ENCODE results near the gene PTGDS.

Gene PTGDS

DNA sequence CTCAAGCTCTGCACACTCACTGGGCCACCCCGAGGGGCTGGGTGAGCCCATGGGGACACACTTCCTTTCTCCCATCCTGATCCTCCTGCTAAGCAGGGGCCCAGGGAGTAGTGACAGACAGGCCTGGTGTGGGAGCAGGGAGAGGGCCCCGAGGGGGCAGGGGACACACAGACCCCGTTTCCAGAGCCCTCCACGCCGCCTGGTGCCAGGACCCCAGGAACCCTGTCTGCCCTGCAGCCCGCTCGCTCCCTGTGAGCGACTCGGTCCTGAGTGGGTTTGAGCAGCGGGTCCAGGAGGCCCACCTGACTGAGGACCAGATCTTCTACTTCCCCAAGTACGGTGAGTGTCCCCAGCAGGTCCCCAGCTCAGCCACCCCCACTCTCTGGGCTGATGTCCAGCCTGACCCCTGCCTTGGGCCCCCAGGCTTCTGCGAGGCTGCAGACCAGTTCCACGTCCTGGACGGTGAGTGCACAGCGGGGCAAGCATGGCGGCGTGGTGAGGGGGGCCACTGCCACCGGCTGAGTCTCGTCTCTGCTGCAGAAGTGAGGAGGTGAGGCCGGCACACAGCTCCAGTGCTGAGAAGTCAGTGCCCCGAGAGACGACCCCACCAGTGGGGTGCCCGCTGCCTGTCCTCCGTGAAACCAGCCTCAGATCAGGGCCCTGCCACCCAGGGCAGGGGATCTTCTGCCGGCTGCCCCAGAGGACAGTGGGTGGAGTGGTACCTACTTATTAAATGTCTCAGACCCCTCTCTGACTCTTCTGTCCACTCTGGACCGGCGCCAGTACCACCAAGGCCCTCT is 30.9 kb upstream of the PTGDS start:
- DNase-seq = no peak

DNA sequence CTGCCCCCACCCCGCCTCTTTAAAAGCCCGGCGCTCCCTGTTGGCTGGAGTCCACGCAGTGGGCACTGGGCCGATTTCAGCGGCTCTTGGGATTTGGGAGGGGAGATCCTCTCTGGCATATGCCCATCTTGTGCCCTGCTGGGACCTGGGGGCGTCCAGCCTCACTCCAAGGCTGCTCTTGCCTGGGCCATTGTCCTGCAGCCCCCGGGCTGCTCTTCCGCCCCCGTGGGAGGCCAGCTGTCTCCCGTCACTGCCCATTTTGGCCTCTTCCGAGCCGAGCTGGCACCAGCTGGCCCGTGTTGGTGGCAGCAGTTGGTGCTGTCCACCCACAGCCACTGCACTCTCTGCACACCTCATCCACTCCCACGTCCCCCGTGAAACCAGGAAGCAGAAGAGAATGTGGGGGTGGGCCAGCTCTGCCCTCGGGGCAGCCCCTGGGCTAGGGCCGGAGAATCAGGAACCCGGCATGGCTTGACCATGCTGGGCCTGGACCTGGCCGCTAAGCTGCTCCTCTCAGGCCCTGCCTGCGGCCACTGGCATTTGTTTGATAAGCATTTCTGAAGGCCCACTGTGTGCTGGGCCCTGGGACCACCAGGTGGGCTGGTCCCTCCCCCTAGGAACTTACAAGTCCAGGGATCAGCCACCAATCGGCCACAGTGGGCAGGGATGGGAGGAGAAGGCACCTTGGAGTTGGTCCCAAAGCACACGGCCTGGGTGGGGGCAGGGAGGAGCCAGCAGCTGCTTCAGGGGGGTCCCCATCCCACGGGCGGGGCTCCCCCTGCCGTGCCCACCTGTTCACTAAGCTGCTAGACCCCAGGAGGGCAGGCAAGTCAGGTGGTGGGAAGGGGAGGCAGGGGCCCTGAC is 30.0 kb upstream of the PTGDS start:
- DNase-seq = no peak

DNA sequence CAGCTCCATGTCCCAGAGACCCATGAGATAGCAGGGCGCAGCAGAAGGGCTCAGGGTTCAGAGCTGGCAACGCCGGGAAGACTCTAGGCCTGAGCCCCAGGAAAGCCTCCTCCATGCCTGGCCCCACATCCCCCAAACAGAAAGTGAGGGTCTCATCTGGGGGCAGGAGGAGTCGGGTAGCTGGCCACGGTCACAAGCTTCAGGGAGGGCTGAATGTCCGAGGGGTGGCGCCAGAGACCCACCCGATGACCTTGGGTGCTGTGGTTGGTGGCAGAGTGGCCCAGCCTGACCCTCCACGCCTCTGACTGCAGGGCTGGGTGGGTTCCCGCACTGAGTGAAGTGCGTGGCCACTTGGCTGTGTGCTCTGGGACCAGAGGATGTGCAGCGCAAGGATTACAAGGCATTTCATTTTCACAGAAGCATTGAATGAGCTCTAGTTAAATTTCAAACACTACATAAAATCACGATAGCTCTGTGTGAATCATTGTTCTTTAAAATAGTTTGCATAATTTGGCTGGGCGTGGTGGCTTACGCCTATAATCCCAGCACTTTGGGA is 29.3 kb upstream of the PTGDS start:
- no peak for DNase-seq

DNA sequence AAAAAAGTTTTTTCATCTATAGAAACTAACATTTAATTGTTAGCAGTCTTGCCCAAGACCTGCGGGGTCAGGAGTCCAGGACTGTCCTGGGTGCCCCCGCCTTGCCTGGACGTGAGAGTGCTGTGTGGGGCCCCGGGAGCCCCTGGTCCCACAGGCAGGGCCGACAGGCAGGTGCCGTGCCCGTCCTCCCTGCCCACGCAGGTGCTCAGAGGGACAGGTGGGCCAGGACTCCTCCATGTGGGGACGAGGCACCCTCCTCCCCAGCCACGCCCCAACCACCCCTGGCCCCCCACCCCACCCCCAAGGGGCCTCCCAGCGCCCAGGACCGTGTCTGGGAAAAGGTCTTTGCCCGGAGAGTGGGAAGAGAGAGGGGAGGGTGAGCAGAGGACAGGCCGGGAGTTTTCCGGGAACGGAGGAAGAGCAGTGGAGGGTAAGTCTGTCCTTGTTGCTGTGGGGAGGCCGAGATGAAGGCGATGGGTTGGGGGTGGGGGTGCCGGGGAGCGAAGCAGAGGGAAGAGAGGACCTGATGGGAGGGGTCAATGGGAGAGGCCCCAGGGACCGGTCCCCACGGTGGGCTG is 28.0 kb upstream of the PTGDS start:
- DNase-seq = no peak

DNA sequence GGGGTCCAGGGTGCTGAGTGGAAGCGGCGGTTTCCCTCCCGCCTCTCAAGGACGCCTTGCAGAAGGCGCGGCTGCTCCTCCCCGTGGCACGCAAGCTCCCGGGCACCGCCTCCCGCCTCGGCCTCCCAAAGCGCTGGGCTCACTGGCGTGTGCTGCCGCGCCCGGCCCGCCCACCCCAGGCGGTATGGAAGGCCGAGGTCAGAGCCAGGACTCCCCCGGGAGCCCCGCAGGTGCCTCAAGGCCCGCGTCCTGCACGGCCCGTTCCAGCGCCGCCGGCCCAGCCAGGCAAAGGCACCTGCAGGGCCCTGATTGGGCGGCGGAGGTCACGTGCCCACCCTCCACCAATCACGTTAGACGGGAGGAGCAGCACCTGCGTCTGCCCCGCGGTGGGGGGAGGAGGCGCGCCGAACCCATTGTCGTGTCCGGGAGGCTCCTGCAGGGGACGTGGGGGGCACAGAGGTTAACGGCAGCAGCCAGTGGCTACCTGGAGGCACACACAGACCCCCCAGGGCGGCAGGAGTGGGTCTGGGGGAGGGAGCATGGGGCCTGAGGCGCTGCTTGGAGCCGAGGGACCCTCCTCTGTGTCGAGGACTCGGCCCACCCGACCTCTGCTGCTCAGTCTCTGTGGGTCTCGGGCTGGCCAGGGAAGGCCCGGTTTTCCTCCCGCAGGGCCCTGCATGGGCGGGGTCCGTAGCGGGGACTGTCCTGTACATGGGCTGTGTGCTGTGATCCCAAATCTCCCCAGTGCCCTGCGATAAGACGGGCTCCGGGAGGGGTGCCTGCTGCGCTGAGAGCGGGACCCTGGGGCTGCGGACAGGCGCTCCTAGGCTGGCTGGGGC is 27.3 kb upstream of the PTGDS start:
- DNase-seq = peak; percentile 77

DNA sequence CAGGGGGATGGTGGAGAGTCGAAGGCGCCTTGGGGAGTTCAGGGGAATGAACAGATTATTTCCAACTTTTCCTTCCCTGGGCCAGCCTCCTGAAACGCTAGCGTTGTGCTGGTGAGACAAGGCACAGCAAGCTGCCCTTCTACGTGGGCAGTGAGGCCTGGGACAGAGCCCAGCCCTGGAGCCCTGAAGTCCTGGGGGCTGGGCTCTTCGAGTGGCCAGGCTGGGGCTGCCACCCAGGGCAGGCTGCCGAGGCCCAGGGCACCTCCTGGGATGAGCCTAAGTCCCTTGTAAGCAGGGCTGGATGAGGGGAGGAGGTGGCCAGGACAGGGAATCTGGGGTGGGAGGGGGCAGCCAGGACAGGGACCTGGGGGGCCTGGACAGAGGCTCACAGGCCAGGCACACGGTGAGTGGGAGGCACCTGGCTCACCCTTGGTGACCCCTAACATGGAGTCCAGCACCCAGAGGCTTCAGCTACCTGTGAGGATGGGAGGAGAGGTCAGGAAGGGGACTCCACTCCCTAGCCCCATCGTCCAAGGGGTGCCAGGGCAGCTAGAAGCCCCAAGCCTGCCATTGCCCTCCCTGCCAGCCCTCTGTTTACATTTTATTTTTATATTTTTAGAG is 26.5 kb upstream of the PTGDS start:
- DNase-seq = no peak

DNA sequence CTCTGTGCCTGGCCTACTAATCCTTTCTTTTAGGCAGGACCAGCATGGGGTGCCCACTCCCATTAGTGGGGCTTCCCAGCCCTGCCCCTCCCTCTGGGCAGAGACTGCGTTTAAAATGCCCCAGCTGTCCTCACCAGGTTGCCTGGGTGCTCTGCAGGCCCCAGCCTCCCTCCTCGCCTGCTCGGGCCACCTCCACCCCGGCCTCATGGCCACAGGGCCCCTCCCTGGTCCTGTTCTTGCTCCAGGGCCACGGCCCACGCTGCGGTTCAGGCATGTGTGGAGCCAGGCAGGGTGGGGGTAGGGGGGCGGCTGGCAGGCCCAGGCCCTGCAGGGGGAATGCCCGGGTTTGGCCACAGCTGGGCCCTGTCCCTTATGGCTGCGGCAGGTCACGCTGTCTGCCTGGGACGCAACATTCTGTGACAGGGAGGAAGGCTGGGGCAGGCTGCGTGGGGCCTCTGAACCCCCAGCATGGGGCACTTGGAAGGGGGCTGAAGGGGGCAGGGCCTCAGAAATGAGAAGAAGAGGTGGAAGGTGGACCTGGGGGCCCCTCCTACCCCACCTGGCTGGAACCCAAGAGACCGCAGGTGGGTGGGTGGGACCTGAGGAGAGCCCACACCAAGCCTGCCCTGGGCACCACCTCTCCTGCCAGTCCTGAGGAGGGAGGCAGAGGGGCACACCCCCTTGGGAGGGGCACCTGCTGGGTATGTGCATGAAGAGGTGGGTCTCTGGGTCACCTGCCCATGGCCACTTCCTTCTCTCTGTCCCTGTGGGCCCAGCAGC is 25.6 kb upstream of the PTGDS start, which contains the start of gene LCN12:
Gene LCN12 (plus strand): TSS at position 733 of the 780 bp plus-strand sequence. CDS start 55 bp downstream, outside the sequence.
- DNase-seq = no peak

DNA sequence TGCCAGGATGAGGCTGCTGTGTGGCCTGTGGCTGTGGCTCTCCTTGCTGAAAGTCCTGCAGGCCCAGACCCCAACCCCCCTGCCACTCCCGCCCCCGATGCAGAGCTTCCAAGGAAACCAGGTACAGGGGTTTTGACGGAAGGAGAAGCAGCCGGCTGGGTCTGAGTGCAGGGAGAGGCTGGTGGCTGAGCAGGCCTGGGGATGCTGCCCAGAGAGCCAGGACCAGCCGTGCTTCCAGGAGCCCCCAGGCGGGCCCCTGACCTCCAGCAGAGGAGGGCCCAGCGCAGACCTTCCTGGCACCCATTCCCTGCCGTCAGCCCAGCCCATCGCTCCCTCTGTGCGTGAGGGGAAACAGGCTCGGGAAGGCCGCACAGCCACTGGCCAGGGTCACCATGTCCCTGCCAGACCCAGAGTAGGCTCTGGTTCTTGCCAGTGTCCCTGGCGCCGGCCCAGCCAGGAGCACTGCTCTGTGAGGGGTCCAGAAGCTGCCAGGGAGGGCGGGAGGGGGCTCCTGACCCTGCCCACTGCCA is 24.9 kb upstream of the PTGDS start:
- DNase-seq = no peak

DNA sequence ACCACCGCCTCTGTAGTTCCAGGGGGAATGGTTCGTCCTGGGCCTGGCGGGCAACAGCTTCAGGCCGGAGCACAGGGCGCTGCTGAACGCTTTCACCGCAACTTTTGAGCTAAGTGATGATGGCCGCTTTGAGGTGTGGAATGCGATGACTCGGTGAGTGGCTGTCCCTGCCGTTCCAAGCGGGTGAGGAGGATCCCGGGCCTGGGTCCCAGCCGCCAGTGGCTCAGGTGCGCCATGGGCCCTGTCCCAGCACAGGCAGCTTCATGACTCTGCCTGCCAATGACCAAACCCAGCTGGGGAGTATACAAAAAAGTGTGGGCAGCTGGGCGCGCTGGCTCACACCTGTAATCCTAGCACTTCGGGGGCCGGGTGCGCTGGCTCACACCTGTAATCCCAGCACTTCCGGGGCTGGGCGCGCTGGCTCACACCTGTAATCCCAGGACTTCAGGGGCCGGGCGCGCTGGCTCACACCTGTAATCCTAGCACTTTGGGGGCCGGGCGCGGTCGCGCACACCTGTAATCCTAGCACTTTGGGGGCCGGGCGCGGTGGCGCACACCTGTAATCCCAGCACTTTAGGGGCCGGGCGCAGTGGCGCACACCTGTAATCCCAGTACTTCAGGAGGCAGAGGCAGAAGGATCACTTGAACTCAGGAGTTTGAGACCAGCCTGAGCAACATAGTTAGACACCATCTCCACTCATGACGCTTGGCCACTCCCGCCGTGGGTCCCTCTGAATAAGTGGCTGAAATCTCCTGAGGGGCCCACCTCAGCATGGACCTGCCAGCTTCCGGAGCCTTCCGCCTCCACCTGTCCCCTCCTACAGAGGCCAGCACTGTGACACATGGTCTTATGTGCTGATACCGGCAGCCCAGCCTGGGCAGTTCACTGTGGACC is 24.2 kb upstream of the PTGDS start:
- DNase-seq = no peak

DNA sequence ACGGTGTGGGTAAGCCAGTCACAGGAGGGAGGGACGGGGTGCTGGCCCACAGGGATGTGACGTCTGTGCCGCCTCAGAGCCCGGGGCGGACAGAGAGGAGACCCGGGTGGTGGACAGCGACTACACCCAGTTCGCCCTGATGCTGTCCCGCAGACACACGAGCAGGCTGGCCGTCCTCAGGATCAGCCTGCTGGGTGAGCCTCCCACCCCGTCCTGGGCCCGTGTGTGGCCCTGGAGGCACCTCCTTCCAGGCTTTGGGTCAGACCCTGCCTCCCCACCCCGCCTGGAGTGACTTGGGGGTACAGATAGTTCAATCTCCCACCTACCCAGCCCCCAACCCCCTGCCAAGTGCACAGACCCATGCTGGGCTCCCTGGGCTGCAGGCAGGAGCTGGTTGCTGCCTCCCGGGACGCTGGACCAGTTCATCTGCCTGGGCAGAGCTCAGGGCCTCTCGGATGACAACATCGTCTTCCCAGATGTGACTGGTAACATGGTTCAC is 23.5 kb upstream of the PTGDS start:
- no peak for DNase-seq

DNA sequence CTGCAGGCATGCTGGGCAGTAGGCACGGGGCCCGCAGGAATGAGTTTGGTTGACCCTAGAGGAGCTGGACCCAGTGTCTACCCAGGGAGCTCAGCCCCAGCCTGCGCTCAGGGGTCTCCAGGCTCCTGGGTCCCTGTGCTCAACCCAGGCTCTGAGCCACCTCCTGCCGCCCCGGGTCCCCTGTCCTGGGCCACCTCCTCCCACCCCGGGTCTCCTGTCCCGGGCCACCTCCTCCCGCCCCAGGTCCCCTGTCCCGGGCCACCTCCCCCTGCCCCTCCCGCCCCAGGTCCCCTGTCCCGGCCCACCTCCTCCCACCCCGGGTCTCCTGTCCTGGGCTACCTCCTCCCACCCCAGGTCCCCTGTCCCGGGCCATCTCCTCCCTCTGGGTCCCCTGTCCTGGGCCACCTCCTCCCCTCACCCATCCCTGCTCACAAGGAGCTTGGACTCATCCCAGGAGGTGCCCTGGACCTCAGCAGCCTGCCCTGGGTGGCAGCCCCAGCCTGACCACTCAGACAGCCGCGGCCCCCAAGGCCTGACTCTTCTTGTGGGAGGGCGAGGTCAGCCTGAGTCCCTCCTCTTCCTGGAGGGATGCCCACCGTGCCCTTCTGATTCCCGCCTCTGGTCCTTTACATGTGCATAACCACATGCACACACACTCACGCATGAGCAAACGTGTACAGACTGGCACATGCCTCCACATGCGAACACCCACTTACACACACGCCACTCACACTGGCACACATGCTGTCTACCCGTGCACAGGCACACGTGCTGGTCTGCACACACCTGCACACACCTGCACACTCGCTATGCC is 22.8 kb upstream of the PTGDS start:
- no peak for DNase-seq

DNA sequence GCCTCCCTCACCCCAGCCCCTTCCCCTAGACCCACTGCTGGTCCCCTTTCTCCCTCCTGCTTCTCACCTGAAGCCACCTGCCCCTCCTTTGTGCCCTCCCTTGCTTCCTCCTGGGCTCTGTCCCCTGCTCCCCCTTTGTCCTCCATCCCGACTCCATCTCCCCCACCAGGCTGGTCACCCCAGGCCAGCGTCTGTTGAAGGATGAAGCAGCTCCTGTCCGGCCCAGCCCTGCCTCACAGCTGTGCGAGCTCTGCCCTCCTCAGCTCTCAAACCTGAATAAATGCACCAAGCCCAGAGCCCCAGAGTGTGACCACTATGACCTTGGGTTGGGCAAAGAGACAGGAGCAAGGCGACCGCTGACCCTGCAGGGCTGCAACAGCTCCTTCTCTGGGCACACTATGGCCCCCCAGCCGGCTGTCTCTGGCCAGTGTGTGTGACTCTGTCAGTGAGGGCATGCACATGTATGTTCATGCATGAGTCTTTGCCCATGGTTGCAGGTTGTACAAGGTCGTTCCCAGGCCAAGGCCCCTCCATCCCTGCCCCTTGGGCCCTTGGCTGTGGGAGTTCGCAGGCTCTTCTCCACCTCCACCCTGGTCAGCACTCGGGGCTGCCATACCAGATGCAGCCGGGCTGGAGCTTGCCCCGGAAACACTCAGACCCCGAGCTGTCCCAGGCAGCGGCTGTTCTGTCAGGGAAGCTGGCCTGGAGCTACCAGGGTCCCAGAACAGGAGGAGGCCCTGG is 21.9 kb upstream of the PTGDS start:
- DNase-seq = no peak

DNA sequence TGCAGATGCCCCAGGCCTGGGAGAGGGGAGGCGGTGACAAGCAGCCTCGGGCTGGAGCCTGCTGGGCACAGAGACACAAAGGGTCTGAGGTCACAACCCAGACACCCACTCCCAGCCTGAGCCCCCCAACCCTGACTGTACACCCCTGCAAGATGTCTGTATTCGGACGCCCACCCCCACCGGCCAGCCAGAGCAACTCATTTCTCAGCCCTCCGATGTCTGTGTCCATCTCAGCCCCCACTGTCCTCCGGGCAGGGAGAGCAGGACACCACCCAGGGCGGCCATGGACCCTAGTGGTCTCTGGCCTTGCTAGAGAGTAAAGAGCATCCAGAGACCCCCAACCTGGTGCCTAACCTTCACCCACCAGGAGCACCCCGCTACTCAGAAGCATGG is 21.4 kb upstream of the PTGDS start:
- no peak for DNase-seq

DNA sequence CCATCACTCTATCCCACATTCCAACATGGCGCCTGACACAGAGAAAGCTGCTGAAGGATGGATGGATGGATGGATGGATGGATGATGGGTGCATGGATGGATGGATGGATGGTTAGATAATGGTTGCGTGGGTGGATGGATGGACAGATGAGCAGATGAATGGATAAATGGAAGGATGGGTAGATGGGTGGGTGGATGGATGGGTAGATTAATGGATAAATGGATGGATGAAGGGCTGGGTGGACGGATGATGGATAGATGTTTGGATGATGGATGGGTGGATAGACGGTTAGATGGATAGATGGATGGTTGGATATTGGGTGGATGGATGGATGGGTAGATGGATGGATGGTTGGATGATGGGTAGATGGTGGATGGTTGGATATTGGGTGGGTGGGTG is 20.7 kb upstream of the PTGDS start:
- DNase-seq = no peak

DNA sequence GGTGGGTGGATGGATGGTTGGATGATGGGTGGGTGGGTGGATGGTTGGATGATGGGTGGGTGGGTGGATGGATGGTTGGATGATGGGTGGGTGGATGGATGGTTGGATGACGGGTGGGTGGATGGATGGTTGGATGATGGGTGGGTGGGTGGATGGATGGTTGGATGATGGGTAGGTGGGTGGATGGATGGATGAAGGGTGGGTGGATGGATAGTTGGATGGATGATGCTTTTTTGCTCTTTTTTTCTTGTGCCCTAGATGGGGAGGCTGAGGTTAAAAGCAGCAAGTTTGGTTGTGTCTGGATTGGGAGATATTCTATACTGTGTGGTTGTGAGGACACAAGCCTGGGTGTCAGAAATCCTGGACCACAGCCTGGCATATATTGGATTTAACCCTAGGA is 19.8 kb upstream of the PTGDS start:
- no peak for DNase-seq

DNA sequence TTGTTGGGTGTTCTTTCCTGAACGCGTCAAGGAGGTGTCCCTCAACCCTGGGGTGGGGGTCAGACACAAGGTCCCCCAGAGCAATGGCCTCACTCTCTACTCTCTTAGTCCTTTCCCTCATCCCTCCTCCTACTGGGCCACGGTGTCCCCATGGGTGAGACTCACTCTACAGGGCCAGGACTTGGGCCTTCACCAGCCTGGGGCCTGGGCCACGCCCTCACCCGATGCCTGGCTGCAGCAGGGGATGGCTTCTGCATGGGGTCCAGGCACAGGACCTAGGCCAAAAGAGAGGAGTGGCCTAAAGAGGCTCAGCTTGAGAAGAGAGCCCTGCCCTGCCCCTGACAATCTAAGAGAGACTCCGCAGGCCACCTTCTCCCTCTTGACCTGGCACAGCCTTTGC is 19.4 kb upstream of the PTGDS start:
- DNase-seq = no peak

DNA sequence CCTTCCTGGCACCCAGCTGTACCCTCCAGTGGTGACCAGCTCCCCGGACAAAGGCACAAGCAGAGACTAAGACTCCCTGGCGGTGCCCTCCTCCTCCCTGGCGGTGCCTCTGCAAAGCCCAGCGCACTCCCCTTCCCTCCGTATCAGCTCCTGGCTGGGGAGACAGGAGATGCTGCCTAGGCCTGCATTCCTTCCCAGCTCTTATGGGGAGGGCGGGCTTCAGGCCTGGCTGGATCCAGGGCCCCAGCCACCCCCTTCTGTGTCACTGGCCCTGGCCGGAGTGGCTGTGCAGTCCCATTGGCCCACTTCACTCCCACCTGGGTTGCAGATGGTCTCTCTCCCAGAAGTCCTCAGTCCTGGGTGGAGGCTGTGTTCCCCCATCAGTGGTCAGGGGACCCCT is 18.8 kb upstream of the PTGDS start:
- no peak for DNase-seq
